ENCODE data around the gene CPT1B.

- TF ChIP-seq EZH2 (IDR thresholded peaks at IDR 0.05; ENCODE audit: insufficient read depth, poor library complexity, severe bottlenecking): no peak
- no peak for TF ChIP-seq EZH2phosphoT487 (IDR thresholded peaks at IDR 0.05; ENCODE audit: insufficient read depth, low read depth)
These were observed 9.2 kb upstream of the CPT1B start for GRCh38 chr22:50587407-50587806.
